Breast epithelium (tissue), 4 donors: ENCODE data around the gene UFD1. TPM values are rescaled to one million over a fixed set of nuclear protein-coding genes. Genes with fewer than 3 reads are reported as not detected.

Experiments
- DNase-seq, 2 donors: peaks; one replicate each; pipeline ENCODE4 v3.0.0-alpha.2; 2019; ENCODE audit warnings: low spot score in 2 of 2
- H3K27ac ChIP-seq, 2 donors: fragments of 200-600 bp; sonication (generic) in 1 of 2; one replicate each; pipeline ENCODE4 v1.5.1; 2016 to 2019; ENCODE audit warnings: mild to moderate bottlenecking in 1 of 2
- H3K27me3 ChIP-seq, 2 donors: fragments of 200-600 bp; sonication (generic) in 1 of 2; one replicate each; pipeline versions ENCODE4 v1.5.1 to v1.6.0; 2017 to 2019; ENCODE audit warnings: control low read depth in 1 of 2, mild to moderate bottlenecking in 1 of 2
- H3K36me3 ChIP-seq: fragments of 200-600 bp; one replicate; pipeline ENCODE4 v1.5.1; 2019
- H3K4me1 ChIP-seq, 2 donors: fragments of 200-600 bp; sonication (generic); one replicate each; pipeline ENCODE4 v1.5.1; 2016 to 2019; ENCODE audit warnings: control low read depth in 1 of 2
- H3K4me3 ChIP-seq, 3 donors: fragments of 200-600 bp; sonication (generic); 1 replicate in 2 of 3; 2 replicates in 1 of 3; pipeline ENCODE4 v1.5.1; 2016 to 2019; ENCODE audit warnings: mild to moderate bottlenecking in 3 of 3, moderate library complexity in 2 of 3
- H3K9me3 ChIP-seq, 2 donors: fragments of 200-600 bp; sonication (generic) in 1 of 2; one replicate each; pipeline ENCODE4 v1.5.1; 2016 to 2019; ENCODE audit warnings: control low read depth in 1 of 2
- CTCF ChIP-seq, 3 donors: fragments of 450-650 bp; IDR thresholded peaks; one replicate each; pipeline ENCODE4 v1.5.1; 2016 to 2017; ENCODE audit warnings: antibody characterized with exemption in 3 of 3, mild to moderate bottlenecking in 3 of 3, moderate library complexity in 3 of 3
- POLR2A ChIP-seq: fragments of 450-650 bp; IDR thresholded peaks from one replicate; pipeline ENCODE4 v1.6.1; 2016; ENCODE audit warnings: antibody characterized with exemption, mild to moderate bottlenecking, moderate library complexity
- POLR2AphosphoS5 ChIP-seq, 3 donors: sonication (generic); formaldehyde crosslinking; IDR thresholded peaks; one replicate each; pipeline ENCODE4 v1.6.1; 2017; ENCODE audit warnings: antibody characterized with exemption in 3 of 3
- intact Hi-C: fragments of 100-400 bp; cut with DNase I; formaldehyde crosslinking; loops from one replicate; pipeline ENCODE4 v1.15.1; 2023; ENCODE audit warnings: low total_unique reads
- total RNA-seq, 3 donors: library from RNA; depleted of rRNA; stranded (reverse); fragments of >200 nt; gene quantifications; one replicate each; pipeline ENCODE4 v1.1.0, GENCODE V29; 2016

The UFD1 gene
- total RNA-seq, 3 donors from 2014 or later: 30.8 to 51.0 (median 31.8) TPM

- no peak overlapping the region for H3K4me3 ChIP-seq
- TF ChIP-seq POLR2A: no peak
- no peak for TF ChIP-seq CTCF (IDR thresholded peaks at IDR 0.05)
- no peak for TF ChIP-seq POLR2AphosphoS5 (IDR thresholded peaks at IDR 0.05)
- no peaks in the 10 kb centered on the region for H3K4me1 ChIP-seq
- no peaks in the 10 kb centered on the region for H3K27me3 ChIP-seq
- no peaks in the 10 kb centered on the region for H3K36me3 ChIP-seq
- intact Hi-C loops: no loop called here
- no peak for DNase-seq
- peaks cover 0 to 4% of the 10 kb centered on the region in 2 donors for H3K9me3 ChIP-seq
- H3K27ac ChIP-seq: no peak overlapping the region
Measured at GRCh38 chr22:19516378-19517170, 37.6 kb upstream of the UFD1 start.

DNA sequence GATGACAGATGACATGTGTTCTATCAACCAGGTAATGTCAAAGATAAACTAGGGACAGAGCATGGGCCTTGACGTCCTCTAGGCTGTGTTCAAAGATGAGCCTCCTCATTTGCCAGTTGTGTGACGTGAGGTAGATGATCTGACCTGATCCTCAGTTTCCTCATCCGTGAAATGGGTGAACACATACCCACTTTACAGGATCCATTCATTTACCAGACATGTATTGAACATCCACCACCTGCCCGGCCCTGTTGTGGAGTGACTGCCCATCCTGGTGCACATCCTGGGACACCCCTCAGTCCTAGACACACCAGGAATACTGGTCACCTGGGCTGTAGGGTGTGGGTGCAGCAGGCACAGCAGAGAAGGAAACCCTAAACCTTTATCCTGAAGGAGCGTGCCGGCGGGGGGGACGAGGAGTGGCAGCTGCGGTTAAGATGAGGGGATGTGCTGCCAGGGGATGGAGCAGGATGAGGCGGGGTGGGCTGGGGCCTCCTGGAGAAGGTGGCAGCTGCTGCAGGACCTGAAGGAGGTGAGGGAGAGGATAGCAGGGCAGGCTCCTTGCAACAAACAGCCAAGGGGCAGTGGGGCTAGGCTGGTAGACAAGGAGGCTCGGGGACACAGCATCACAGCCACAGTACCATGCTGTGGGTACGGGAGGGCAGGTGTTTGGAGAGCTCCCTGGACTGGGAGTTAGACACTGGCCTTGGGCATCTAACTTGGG is 36.8 kb upstream of the UFD1 start:
- TF ChIP-seq CTCF (IDR thresholded peaks at IDR 0.05) (no peak), POLR2A (no peak), POLR2AphosphoS5 (IDR thresholded peaks at IDR 0.05) (no peak)
- intact Hi-C loops: no loop called here
- Histone ChIP-seq H3K9me3 (peaks cover 0 to 4% of the 10 kb centered on the region in 2 donors), H3K4me3 (no peak overlapping the region), H3K27me3 (no peaks in the 10 kb centered on the region), H3K36me3 (no peaks in the 10 kb centered on the region), H3K27ac (no peak overlapping the region), H3K4me1 (no peaks in the 10 kb centered on the region)
- DNase-seq: no peak

DNA sequence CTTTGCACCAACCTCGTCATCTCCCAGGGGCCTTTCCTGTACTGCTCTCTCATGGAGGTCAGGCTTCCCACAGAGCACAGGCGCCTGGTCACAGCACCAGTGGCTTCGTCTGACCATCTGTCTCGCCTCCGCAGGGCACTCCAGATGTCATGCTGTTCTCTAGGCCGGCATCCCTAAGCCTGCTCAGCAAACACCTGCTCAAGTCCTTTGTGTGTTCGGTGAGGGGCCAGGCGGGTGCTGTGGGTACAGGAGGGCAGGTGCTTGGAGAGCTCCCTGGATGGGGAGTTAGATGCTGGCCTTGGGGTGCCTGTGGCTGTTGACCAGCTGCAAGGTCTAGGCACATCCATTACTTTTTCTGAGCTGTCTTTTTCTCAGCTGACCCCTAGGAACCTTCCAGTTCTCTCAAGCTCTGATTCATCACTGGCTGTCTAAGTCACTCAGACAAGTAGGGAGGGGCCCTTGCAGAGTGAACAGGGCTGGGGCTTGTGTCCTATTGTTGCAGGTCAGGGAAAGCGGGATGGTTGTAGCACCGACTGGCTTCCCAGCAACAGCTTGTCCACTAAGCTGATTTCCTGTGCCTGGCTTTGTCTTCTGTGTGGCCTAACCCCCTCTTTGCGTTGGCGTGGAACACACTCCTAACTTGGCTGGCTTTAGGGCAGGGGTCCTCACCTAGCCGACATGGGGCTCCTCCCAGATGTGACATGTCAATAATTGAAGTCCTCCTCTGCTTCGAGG is 36.0 kb upstream of the UFD1 start:
- Histone ChIP-seq H3K36me3 (no peaks in the 10 kb centered on the region), H3K27me3 (no peaks in the 10 kb centered on the region), H3K9me3 (peaks cover 0 to 4% of the 10 kb centered on the region in 2 donors), H3K4me1 (no peaks in the 10 kb centered on the region), H3K4me3 (no peak overlapping the region), H3K27ac (no peak overlapping the region)
- TF ChIP-seq POLR2A (no peak), CTCF (IDR thresholded peaks at IDR 0.05) (no peak), POLR2AphosphoS5 (IDR thresholded peaks at IDR 0.05) (no peak)
- intact Hi-C loops: no loop called here
- no peak for DNase-seq

DNA sequence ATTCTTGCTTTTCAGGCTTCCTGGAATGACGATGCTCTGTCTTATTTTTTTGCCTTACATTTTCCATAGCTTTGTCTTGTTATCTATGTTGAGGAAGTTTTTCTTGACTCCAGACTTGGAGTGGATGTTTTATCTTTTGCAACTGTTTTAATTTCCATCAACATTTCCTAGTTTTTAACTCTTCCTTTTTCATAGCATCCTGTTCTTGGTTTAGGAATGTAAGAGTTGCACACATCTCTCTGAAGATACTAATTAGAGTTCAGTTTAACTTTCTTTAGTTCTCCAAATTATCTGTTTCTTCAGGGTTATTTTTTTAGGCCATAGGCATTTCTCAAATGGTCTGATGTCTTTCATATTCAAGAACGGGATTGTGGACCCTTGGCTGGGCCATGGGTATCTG is 34.8 kb upstream of the UFD1 start:
- Histone ChIP-seq H3K9me3 (peaks cover 0 to 4% of the 10 kb centered on the region in 2 donors), H3K27ac (no peak overlapping the region), H3K4me3 (no peak overlapping the region), H3K4me1 (no peaks in the 10 kb centered on the region), H3K36me3 (no peaks in the 10 kb centered on the region), H3K27me3 (no peaks in the 10 kb centered on the region)
- DNase-seq: no peak
- TF ChIP-seq CTCF (IDR thresholded peaks at IDR 0.05) (no peak), POLR2AphosphoS5 (IDR thresholded peaks at IDR 0.05) (no peak), POLR2A (no peak)
- intact Hi-C loops: no loop called here
